ENCODE data around the gene KLF15. TPM values are rescaled to one million over a fixed set of nuclear protein-coding genes. Genes with fewer than 3 reads are reported as not detected.

KLF15 gene
- polyA plus RNA-seq, 1 donor from 2014 or later: 0.46 TPM

DNA sequence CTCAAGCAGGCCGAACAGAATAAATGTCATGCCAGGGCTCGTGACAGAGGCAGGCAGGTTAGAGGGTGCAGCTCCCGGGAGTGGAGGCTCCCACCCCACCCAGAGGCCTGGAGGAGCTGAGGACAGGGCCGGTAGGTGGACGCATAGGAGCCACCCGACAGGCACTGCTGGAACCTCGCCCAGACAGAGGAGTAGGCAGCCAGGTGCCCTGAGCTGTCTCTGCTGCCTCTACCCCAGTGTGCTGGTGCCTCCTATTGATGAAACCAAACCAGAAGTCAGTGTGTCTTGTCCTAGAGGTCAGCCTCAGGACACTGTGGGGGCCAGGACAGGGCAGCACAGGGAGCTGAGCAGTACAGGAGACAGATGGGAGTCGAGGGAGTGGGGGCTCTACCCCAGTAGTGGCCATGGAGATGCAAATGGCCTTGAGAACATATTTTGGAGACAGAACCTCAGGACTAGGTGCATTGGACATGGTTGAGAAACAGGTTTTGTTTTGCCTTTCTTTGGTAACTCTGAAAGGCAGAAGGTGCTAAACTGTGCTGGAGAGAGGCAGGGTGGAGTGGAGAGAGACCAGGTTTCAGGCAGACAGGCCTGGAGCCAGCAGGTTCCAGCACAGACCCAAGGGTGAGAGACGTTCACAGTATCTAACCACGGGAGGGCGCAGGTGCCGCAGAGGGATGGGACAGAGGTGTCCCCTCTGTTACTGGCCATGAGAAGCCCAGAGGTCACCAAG, 15.4 kb upstream of the KLF15 start:
- H3K4me3 ChIP-seq (ENCODE audit: low read length): no peak overlapping the region
- no peaks in the 10 kb centered on the region for H4K20me1 ChIP-seq (ENCODE audit: insufficient read depth)
- TF ChIP-seq CTCF (IDR thresholded peaks at IDR 0.05; ENCODE audit: poor library complexity, severe bottlenecking) (no peak), TAF1 (IDR thresholded peaks at IDR 0.05; ENCODE audit: low read depth) (no peak)
- H3K4me2 ChIP-seq (ENCODE audit: low read length): no peak overlapping the region
- H3K27ac ChIP-seq (ENCODE audit: low read length): no peak overlapping the region
- no peaks in the 10 kb centered on the region for H3K27me3 ChIP-seq (ENCODE audit: insufficient read depth, low read depth, low read length)
- H3K36me3 ChIP-seq (ENCODE audit: insufficient read depth, low read length): no peaks in the 10 kb centered on the region
- no peak overlapping the region for H3K9ac ChIP-seq (ENCODE audit: low read length)
- no peaks in the 10 kb centered on the region for H3F3A ChIP-seq (ENCODE audit: insufficient read depth, low read length, poor library complexity, severe bottlenecking)
- no peaks in the 10 kb centered on the region for H3K79me2 ChIP-seq (replicated peaks; ENCODE audit: insufficient read depth, low read length)
- H3K9me3 ChIP-seq (ENCODE audit: low read length): no peaks in the 10 kb centered on the region
- no peaks in the 10 kb centered on the region for H3K9me2 ChIP-seq (ENCODE audit: insufficient read depth, low read length)
- no peak overlapping the region for H2AFZ ChIP-seq (ENCODE audit: low read depth, low read length)

GRCh38 chr3:126371096-126371705, 14.0 kb upstream of the KLF15 start:
- Histone ChIP-seq H3K9me2 (ENCODE audit: insufficient read depth, low read length) (no peaks in the 10 kb centered on the region), H3K79me2 (replicated peaks; ENCODE audit: insufficient read depth, low read length) (no peaks in the 10 kb centered on the region), H3K9me3 (ENCODE audit: low read length) (no peaks in the 10 kb centered on the region), H3K27ac (ENCODE audit: low read length) (no peak overlapping the region), H2AFZ (ENCODE audit: low read depth, low read length) (no peak overlapping the region), H3K27me3 (ENCODE audit: insufficient read depth, low read depth, low read length) (no peaks in the 10 kb centered on the region), H4K20me1 (ENCODE audit: insufficient read depth) (no peaks in the 10 kb centered on the region), H3K4me2 (ENCODE audit: low read length) (no peak overlapping the region), H3K36me3 (ENCODE audit: insufficient read depth, low read length) (no peaks in the 10 kb centered on the region), H3K4me3 (ENCODE audit: low read length) (no peak overlapping the region), H3K9ac (ENCODE audit: low read length) (no peak overlapping the region), H3F3A (ENCODE audit: insufficient read depth, low read length, poor library complexity, severe bottlenecking) (no peaks in the 10 kb centered on the region)
- TF ChIP-seq TAF1 (IDR thresholded peaks at IDR 0.05; ENCODE audit: low read depth) (no peak), POLR2AphosphoS5 (IDR thresholded peaks at IDR 0.05) (no peak), RAD21 (conservative IDR thresholded peaks at IDR 0.05) (no peak), SMC3 (conservative IDR thresholded peaks at IDR 0.05; ENCODE audit: poor library complexity) (no peak)
- TF ChIP-seq, protein P1, sequence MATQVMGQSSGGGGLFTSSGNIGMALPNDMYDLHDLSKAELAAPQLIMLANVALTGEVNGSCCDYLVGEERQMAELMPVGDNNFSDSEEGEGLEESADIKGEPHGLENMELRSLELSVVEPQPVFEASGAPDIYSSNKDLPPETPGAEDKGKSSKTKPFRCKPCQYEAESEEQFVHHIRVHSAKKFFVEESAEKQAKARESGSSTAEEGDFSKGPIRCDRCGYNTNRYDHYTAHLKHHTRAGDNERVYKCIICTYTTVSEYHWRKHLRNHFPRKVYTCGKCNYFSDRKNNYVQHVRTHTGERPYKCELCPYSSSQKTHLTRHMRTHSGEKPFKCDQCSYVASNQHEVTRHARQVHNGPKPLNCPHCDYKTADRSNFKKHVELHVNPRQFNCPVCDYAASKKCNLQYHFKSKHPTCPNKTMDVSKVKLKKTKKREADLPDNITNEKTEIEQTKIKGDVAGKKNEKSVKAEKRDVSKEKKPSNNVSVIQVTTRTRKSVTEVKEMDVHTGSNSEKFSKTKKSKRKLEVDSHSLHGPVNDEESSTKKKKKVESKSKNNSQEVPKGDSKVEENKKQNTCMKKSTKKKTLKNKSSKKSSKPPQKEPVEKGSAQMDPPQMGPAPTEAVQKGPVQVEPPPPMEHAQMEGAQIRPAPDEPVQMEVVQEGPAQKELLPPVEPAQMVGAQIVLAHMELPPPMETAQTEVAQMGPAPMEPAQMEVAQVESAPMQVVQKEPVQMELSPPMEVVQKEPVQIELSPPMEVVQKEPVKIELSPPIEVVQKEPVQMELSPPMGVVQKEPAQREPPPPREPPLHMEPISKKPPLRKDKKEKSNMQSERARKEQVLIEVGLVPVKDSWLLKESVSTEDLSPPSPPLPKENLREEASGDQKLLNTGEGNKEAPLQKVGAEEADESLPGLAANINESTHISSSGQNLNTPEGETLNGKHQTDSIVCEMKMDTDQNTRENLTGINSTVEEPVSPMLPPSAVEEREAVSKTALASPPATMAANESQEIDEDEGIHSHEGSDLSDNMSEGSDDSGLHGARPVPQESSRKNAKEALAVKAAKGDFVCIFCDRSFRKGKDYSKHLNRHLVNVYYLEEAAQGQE (IDR thresholded peaks at IDR 0.05; ENCODE audit: borderline replicate concordance): no peak

- no peaks in the 10 kb centered on the region for H3K9me3 ChIP-seq (ENCODE audit: low read length)
- H3K9ac ChIP-seq (ENCODE audit: low read length): no peak overlapping the region
- H3K4me3 ChIP-seq (ENCODE audit: low read length): no peak overlapping the region
- H3K9me2 ChIP-seq (ENCODE audit: insufficient read depth, low read length): no peaks in the 10 kb centered on the region
- no peak overlapping the region for H2AFZ ChIP-seq (ENCODE audit: low read depth, low read length)
- no peaks in the 10 kb centered on the region for H4K20me1 ChIP-seq (ENCODE audit: insufficient read depth)
- TF ChIP-seq, protein P1 (IDR thresholded peaks at IDR 0.05; ENCODE audit: borderline replicate concordance): no peak
- TF ChIP-seq RAD21 (conservative IDR thresholded peaks at IDR 0.05) (no peak), EZH2 (IDR thresholded peaks at IDR 0.05; ENCODE audit: borderline replicate concordance, insufficient read depth, low read length, poor library complexity, severe bottlenecking) (no peak)
- no peak overlapping the region for H3K27ac ChIP-seq (ENCODE audit: low read length)
- no peaks in the 10 kb centered on the region for H3K36me3 ChIP-seq (ENCODE audit: insufficient read depth, low read length)
- no peaks in the 10 kb centered on the region for H3K27me3 ChIP-seq (ENCODE audit: insufficient read depth, low read depth, low read length)
- H3K79me2 ChIP-seq (replicated peaks; ENCODE audit: insufficient read depth, low read length): no peaks in the 10 kb centered on the region
- H3F3A ChIP-seq (ENCODE audit: insufficient read depth, low read length, poor library complexity, severe bottlenecking): no peaks in the 10 kb centered on the region
- no peak overlapping the region for H3K4me2 ChIP-seq (ENCODE audit: low read length)
These were observed 13.4 kb upstream of the KLF15 start for GRCh38 chr3:126370606-126371005.

Data from neural cell (in vitro differentiated cells).